Measurements from ENCODE around the gene TTC17.

GRCh38 chr11:43521471-43521870 lies 162.8 kb downstream of the TTC17 start:
- TF ChIP-seq, protein P1, sequence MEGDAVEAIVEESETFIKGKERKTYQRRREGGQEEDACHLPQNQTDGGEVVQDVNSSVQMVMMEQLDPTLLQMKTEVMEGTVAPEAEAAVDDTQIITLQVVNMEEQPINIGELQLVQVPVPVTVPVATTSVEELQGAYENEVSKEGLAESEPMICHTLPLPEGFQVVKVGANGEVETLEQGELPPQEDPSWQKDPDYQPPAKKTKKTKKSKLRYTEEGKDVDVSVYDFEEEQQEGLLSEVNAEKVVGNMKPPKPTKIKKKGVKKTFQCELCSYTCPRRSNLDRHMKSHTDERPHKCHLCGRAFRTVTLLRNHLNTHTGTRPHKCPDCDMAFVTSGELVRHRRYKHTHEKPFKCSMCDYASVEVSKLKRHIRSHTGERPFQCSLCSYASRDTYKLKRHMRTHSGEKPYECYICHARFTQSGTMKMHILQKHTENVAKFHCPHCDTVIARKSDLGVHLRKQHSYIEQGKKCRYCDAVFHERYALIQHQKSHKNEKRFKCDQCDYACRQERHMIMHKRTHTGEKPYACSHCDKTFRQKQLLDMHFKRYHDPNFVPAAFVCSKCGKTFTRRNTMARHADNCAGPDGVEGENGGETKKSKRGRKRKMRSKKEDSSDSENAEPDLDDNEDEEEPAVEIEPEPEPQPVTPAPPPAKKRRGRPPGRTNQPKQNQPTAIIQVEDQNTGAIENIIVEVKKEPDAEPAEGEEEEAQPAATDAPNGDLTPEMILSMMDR (IDR thresholded peaks at IDR 0.05 in 8 of 11, conservative IDR thresholded peaks at IDR 0.05 in 3 of 11): no peak
- TF ChIP-seq POLR2AphosphoS5 (IDR thresholded peaks at IDR 0.05): no peak

All from spleen (tissue), 7 donors.